ENCODE data around the gene PERCC1.

GRCh38 chr16:1464894-1465566 lies 34.2 kb downstream of the PERCC1 start:
- TF ChIP-seq POLR2A (IDR thresholded peaks at IDR 0.05) (no peak), CTCF (IDR thresholded peaks at IDR 0.05) (no peak), EP300 (IDR thresholded peaks at IDR 0.05) (no peak)
